GM12875 (cell line): ENCODE data around the gene CZIB.

Experiments used
- H3K4me3 ChIP-seq: one replicate; pipeline ENCODE4 v1.5.1; 2011; ENCODE audit warnings: low read depth, low read length, control low read depth
- TF ChIP-seq, protein P1 (sequence below): IDR thresholded peaks from 2 replicates; pipeline ENCODE4 v1.5.1; 2011; ENCODE audit warnings: low read depth, mild to moderate bottlenecking, control low read depth, inconsistent platforms, low read length, moderate library complexity, borderline replicate concordance; ENCODE audit not compliant: insufficient read depth

CZIB gene

DNA sequence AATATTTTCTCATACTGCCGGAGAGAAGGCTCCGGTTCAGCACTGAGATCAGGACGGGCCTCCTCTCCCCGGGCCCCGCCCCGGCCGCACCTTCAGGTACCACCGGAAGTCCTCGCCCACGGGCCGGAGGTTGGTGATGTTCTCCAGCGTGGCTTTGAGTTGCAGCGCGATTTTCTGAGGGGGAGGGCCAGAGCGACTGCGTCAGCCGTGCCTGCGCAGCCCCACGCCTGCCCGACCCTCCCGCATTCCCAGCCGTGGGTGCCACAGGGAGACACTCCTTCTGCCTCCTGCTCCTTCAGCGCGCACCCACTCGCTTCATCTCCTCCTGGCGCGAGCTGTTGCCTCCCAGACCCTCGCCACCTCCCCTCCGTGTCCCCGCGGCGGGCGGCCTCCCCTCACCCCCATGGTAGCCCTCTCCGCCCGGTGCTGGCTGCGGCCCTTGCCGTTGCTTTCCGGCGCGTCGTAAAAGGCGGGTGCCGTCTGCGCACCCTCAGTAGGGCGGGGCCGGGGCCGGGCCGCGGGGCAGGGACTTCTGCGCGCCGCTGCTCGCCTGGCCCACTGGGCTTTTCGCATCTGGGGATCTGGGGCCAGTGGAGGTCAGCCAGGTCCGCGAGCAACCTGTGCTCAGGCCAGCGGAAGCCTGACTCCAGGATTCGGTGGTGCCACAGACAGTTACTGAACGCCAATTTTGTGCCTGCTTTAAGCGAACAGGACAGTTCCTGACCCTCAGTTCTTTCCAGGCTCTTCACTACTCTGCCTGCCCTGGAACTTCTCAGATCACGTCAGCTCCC, at the start of gene CZIB:
Gene CZIB (minus strand): TSS at position 464 of the 791 bp plus-strand sequence. CDS start 59 bp downstream, at position 405.
- peak within 1 kb of the TSS; percentile 88 for H3K4me3 ChIP-seq
- TF ChIP-seq, protein P1, sequence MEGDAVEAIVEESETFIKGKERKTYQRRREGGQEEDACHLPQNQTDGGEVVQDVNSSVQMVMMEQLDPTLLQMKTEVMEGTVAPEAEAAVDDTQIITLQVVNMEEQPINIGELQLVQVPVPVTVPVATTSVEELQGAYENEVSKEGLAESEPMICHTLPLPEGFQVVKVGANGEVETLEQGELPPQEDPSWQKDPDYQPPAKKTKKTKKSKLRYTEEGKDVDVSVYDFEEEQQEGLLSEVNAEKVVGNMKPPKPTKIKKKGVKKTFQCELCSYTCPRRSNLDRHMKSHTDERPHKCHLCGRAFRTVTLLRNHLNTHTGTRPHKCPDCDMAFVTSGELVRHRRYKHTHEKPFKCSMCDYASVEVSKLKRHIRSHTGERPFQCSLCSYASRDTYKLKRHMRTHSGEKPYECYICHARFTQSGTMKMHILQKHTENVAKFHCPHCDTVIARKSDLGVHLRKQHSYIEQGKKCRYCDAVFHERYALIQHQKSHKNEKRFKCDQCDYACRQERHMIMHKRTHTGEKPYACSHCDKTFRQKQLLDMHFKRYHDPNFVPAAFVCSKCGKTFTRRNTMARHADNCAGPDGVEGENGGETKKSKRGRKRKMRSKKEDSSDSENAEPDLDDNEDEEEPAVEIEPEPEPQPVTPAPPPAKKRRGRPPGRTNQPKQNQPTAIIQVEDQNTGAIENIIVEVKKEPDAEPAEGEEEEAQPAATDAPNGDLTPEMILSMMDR: no peak

GRCh38 chr1:53270107-53270506, 49.7 kb upstream of the CZIB start:
- no peak overlapping the region for H3K4me3 ChIP-seq
- TF ChIP-seq, protein P1: no peak

GRCh38 chr1:53267761-53268160, 47.3 kb upstream of the CZIB start:
- TF ChIP-seq, protein P1: no peak
- no peak overlapping the region for H3K4me3 ChIP-seq

DNA sequence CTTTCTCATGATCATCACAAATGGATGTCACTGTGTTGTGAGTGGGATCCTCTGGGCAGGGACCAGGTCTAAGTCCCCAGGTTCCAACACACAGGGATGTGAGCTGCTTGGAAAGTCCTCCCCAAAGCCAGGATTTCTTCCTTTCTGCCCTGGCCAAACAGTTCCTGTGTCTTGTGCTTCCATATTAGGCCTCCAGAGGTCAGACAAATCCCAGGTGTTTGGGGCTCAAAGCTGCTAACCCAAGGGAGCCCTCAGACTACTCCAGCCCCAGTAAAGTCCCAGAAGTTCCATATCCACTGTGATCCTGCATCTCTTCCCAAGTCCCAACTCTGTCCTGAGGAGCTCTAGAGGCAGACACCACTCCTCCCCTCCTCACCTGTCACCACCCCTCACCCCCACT, 45.6 kb upstream of the CZIB start:
- no peak overlapping the region for H3K4me3 ChIP-seq
- TF ChIP-seq, protein P1: peak; percentile 38; the same call in 1 of the 2 replicates

DNA sequence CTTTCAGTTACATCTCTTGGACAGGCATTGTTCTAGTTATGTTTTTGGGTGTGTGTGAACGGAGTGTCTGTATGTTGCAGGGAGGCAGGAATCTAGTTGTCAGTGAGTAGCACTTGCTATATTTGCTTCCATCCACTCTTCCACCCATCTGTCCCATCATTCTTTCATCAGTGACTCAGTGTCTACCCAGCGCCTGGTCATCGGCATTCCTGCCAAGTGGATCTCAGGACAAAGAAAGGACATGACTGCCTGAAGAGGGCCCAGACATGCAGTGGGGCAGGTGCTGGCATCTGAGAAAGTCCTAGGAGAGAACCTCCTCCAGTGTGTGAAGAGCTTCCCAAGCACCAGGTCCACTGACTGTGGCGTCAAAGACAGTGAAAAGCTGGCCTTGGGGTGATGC, 45.1 kb upstream of the CZIB start:
- TF ChIP-seq, protein P1: no peak
- H3K4me3 ChIP-seq: no peak overlapping the region

DNA sequence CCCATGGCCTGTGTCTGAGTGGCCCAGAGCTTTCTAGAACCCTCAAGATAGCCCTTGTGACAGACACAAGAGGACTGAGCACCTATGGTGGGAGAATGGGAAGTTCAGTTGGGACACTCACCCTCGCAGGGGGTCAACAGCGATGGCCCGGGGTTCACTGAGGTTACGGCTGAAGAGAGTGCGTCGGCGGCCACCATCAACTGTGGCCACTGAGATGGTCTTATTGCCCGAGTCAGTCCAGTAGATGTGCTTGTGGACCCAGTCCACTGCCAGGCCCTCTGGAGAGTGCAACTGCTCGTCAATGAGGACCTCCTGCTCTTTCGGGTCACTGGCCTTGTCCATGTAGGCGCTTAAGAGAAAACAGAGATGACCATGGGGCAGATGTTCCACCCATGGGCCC, 43.6 kb upstream of the CZIB start:
- H3K4me3 ChIP-seq: no peak overlapping the region
- TF ChIP-seq, protein P1: no peak

- H3K4me3 ChIP-seq: no peak overlapping the region
- TF ChIP-seq, protein P1: no peak
Measured at GRCh38 chr1:53262000-53262399, 41.6 kb upstream of the CZIB start.
